Spleen (tissue), 11 donors: Measurements from ENCODE around the gene SIN3B. TPM values are rescaled to one million over a fixed set of nuclear protein-coding genes. Genes with fewer than 3 reads are reported as not detected.

Experiments used
- DNase-seq: peaks from one replicate; pipeline ENCODE4 v3.0.0-alpha.2; 2020
- H3K27ac ChIP-seq, 8 donors: fragments of 200-600 bp; sonication (generic) in 7 of 8; 1 replicate in 4 of 8; 2 replicates in 4 of 8; pipeline versions ENCODE4 v1.5.0 to v1.8.0; 2016 to 2021; ENCODE audit warnings: inconsistent platforms in 4 of 8, mild to moderate bottlenecking in 4 of 8, moderate library complexity in 1 of 8
- H3K27me3 ChIP-seq, 7 donors: fragments of 200-600 bp; sonication (generic) in 6 of 7; replicated peaks in 1 of 7; 1 replicate in 4 of 7; 2 replicates in 3 of 7; pipeline versions ENCODE4 v1.5.0 to v1.8.0; 2016 to 2021; ENCODE audit warnings: inconsistent platforms in 3 of 7, mild to moderate bottlenecking in 1 of 7
- H3K36me3 ChIP-seq, 6 donors: fragments of 200-600 bp; sonication (generic) in 5 of 6; 1 replicate in 4 of 6; 2 replicates in 2 of 6; pipeline versions ENCODE4 v1.5.0 to v1.8.0; 2016 to 2021; ENCODE audit warnings: inconsistent platforms in 2 of 6
- H3K4me1 ChIP-seq, 6 donors: fragments of 200-600 bp; sonication (generic) in 5 of 6; 1 replicate in 3 of 6; 2 replicates in 3 of 6; pipeline versions ENCODE4 v1.5.0 to v1.8.0; 2016 to 2021; ENCODE audit warnings: inconsistent platforms in 3 of 6
- H3K4me3 ChIP-seq, 8 donors: fragments of 200-600 bp; sonication (generic) in 7 of 8; 1 replicate in 4 of 8; 2 replicates in 4 of 8; pipeline versions ENCODE4 v1.5.0 to v1.8.0; 2016 to 2021; ENCODE audit warnings: inconsistent platforms in 4 of 8, mild to moderate bottlenecking in 4 of 8, moderate library complexity in 2 of 8
- H3K9me3 ChIP-seq, 8 donors: fragments of 200-600 bp; sonication (generic) in 7 of 8; 1 replicate in 4 of 8; 2 replicates in 4 of 8; pipeline versions ENCODE4 v1.5.0 to v1.8.0; 2016 to 2021; ENCODE audit warnings: inconsistent platforms in 4 of 8
- POLR2A ChIP-seq, 3 donors: fragments of 450-650 bp; IDR thresholded peaks; one replicate each; pipeline ENCODE4 v1.5.1; 2017; ENCODE audit warnings: antibody characterized with exemption in 3 of 3, mild to moderate bottlenecking in 1 of 3
- POLR2AphosphoS5 ChIP-seq, 3 donors: sonication (generic); formaldehyde crosslinking; IDR thresholded peaks; one replicate each; pipeline ENCODE4 v1.5.1; 2017; ENCODE audit warnings: antibody characterized with exemption in 3 of 3
- WGBS, 5 donors: extraction: QIAGEN DNeasy Blood & Tissue Kit in 3 of 5; methylation state at CpG; one replicate each; pipeline versions ENCODE4 v1.1.5 to v1.1.7; 2013 to 2018; 5-methylcytosine and 5-hydroxymethylcytosine counted together
- intact Hi-C: fragments of 100-400 bp; cut with DNase I; formaldehyde crosslinking; loops from one replicate; pipeline ENCODE4 v1.15.0; 2023; ENCODE audit warnings: low total_unique reads
- polyA plus RNA-seq, 3 donors: library from polyadenylated mRNA; stranded (reverse); fragments of 200-250 nt; gene quantifications; one replicate each; pipeline ENCODE4 v1.2.1, GENCODE V29; 2013
- total RNA-seq, 7 donors: library from RNA; depleted of rRNA in 3 of 7; stranded (reverse); fragments of >200 nt in 3 of 7; fragmentation: NEBNext Ultra II Directional in 4 of 7; extraction: Animal tissue kit (Norgen Biotek cat#: 25700) in 4 of 7; gene quantifications; one replicate each; pipeline versions ENCODE4 v1.1.0 to v1.2.1, GENCODE V29; 2016 to 2021
- TF ChIP-seq, protein P1 (sequence below), 11 experiments: fragments of 200-600 bp in 7 of 11; fragments of 450-650 bp in 4 of 11; sonication (generic) in 4 of 11; IDR thresholded peaks in 8 of 11; conservative IDR thresholded peaks in 3 of 11; 1 replicate in 7 of 11; 2 replicates in 4 of 11; pipeline versions ENCODE4 v1.4.0 to v1.8.0; 2016 to 2021; ENCODE audit warnings: antibody characterized with exemption in 11 of 11, inconsistent platforms in 4 of 11, mild to moderate bottlenecking in 1 of 11
- donor health status: healthy with polysubstance abuse.
- donor health status: DM: no; HTN: no; CAD: no; lungs with moderate emphysema.
- donor health status: DM: no; HTN: no; CAD: no.
- donor health status: Bipolar disorder and iron deficiency.
- donor health status: healthy.
- donor health status: DM: no; HTN: no; CAD: no.
- donor health status: DM: yes; HTN: yes; CAD: no.

The SIN3B gene
- total and polyA plus RNA-seq, 10 donors: 14.6 to 107 (median 67.6) TPM

DNA sequence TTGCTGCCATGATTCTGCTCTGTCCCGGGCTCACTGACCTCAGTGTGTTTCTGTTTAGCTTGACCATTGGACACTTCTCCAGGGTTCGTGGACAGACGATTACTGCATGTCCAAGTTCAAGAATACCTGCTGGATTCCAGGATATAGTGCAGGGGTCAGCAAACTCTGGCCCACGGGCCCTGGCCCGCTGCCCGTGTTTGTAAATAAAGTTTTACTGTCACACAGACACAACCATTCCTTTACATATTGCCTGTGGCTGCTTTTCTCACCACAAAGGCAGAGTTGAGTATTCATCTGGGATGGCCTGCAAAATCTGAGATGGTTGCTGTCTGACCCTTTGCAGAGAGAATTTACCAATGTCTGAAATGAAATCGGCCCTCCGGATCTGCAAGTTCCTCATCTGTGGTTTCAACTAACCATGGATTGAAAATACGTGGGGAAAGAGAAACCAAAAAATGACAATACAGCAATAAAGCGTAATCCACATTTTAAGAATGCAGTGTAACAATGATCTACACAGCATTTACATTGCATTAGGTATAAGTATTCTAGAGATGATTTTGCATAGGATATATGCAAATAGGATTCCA lies 33.7 kb downstream of the SIN3B start:
- TF ChIP-seq POLR2A (IDR thresholded peaks at IDR 0.05) (no peak), POLR2AphosphoS5 (IDR thresholded peaks at IDR 0.05) (no peak)
- TF ChIP-seq, protein P1, sequence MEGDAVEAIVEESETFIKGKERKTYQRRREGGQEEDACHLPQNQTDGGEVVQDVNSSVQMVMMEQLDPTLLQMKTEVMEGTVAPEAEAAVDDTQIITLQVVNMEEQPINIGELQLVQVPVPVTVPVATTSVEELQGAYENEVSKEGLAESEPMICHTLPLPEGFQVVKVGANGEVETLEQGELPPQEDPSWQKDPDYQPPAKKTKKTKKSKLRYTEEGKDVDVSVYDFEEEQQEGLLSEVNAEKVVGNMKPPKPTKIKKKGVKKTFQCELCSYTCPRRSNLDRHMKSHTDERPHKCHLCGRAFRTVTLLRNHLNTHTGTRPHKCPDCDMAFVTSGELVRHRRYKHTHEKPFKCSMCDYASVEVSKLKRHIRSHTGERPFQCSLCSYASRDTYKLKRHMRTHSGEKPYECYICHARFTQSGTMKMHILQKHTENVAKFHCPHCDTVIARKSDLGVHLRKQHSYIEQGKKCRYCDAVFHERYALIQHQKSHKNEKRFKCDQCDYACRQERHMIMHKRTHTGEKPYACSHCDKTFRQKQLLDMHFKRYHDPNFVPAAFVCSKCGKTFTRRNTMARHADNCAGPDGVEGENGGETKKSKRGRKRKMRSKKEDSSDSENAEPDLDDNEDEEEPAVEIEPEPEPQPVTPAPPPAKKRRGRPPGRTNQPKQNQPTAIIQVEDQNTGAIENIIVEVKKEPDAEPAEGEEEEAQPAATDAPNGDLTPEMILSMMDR (IDR thresholded peaks at IDR 0.05 in 8 of 11, conservative IDR thresholded peaks at IDR 0.05 in 3 of 11): no peak
- WGBS, 5 donors: 63 to 74% (median 71%) methylated on average over 10 of the region's 10 CpGs
- intact Hi-C loops: no loop called here
- Histone ChIP-seq H3K4me3 (peak overlapping the region in 1 of 8 donors; percentile 5), H3K9me3 (no peaks in the 10 kb centered on the region), H3K36me3 (peaks cover 3 to 95% (median 64%) of the 10 kb centered on the region in 6 donors), H3K27me3 (no peaks in the 10 kb centered on the region), H3K27ac (peak overlapping the region in 5 of 8 donors; percentile 15 to 61 (median 41)), H3K4me1 (peaks cover 0 to 21% (median 6%) of the 10 kb centered on the region in 6 donors)
- DNase-seq: no peak

DNA sequence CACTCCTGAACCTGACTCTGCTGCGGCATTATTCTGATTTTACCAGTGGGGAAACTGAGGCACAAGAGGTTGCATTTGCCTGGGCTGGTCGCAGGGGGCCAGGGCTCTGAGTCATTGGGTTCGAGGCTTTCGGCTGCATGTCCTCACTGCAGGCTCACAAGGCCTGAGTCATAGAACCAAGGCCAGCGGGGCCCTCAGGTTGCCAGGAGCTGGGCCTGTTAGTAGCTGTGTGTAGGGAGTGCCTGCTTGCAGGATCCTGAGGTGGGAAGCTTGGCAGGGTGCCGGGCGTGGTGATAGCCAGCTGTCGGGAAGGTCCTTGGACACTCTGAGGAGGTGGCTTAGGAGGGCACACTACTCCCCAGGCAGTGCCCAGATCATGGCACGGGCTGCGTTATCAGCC lies 38.0 kb downstream of the SIN3B start:
- H3K9me3 ChIP-seq: no peaks in the 10 kb centered on the region
- H3K4me3 ChIP-seq: no peak overlapping the region
- peaks cover 0 to 16% (median 7%) of the 10 kb centered on the region in 6 donors for H3K4me1 ChIP-seq
- intact Hi-C loops: no loop called here
- H3K27ac ChIP-seq: no peak overlapping the region
- no peak for TF ChIP-seq POLR2AphosphoS5 (IDR thresholded peaks at IDR 0.05)
- TF ChIP-seq POLR2A (IDR thresholded peaks at IDR 0.05): no peak
- TF ChIP-seq, protein P1 (IDR thresholded peaks at IDR 0.05 in 8 of 11, conservative IDR thresholded peaks at IDR 0.05 in 3 of 11): no peak
- 92 to 100% (median 96%) methylated on average over 7 to 10 of the region's 10 CpGs for WGBS, 5 donors
- peaks cover 3 to 100% (median 92%) of the 10 kb centered on the region in 6 donors for H3K36me3 ChIP-seq
- no peak for DNase-seq
- H3K27me3 ChIP-seq: no peaks in the 10 kb centered on the region

DNA sequence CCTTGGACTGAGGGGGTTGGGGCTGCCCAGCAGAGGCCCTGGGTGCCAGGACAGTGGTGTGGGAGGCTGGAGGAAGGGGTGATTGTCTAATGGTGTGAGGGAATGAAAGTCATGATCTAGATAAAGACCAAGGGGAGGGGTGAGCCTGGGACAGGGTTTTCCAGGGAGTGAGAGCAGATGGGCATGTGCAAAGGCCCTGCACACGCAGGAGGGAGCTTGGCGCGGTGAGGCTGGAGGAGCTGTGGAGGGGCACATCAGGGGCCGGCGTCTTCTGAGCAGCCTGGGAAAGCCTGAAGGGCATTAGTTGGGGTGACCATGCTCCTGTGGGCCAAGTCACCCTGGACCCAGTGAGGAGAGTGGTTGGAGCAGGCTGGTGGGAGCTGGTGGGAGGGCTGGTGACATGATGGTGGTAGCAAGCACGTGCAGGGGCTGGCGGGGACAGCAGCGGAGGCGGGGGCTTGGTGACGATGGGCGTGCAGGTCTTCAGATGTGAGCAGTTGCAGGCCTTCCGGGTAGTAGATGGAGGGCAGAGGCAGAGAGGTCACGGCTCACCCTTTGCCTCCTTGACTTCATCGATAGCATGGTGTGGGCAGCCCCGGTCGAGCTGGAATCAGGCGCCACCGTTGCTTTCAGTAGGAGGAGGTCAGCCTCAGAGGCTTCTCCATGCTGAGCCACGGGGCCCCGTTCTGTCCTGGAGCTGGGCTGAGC lies 39.4 kb downstream of the SIN3B start:
- no peak overlapping the region for H3K27ac ChIP-seq
- DNase-seq: no peak
- H3K9me3 ChIP-seq: no peaks in the 10 kb centered on the region
- intact Hi-C loops: no loop called here
- H3K36me3 ChIP-seq: peaks cover 3 to 100% (median 91%) of the 10 kb centered on the region in 6 donors
- 92 to 98% (median 95%) methylated on average over 17 to 20 of the region's 20 CpGs for WGBS, 5 donors
- H3K27me3 ChIP-seq: no peaks in the 10 kb centered on the region
- peaks cover 0 to 10% (median 1%) of the 10 kb centered on the region in 6 donors for H3K4me1 ChIP-seq
- H3K4me3 ChIP-seq: no peak overlapping the region
- TF ChIP-seq, protein P1 (IDR thresholded peaks at IDR 0.05 in 8 of 11, conservative IDR thresholded peaks at IDR 0.05 in 3 of 11): no peak
- TF ChIP-seq POLR2A (IDR thresholded peaks at IDR 0.05): no peak
- TF ChIP-seq POLR2AphosphoS5 (IDR thresholded peaks at IDR 0.05): no peak

DNA sequence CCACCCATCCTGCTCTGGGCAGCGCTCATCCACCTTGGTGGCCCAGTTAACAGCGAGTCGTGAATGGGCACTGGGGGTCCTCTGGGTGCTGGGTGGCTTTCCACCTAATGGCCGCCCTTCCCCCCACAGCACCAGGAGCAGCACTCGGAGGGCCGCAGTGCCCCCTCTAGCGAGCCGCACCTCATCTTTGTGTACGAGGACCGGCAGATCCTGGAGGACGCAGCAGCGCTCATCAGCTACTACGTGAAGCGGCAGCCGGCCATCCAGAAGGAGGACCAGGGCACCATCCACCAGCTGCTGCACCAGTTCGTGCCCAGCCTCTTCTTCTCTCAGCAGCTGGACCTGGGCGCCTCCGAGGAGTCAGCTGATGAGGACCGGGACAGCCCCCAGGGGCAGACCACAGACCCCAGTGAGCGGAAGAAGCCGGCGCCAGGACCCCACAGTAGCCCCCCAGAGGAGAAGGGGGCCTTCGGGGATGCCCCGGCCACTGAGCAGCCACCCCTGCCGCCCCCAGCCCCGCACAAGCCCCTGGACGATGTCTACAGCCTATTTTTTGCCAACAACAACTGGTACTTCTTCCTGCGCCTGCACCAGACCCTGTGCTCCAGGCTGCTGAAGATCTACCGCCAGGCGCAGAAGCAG lies 40.3 kb downstream of the SIN3B start:
- H3K9me3 ChIP-seq: no peaks in the 10 kb centered on the region
- TF ChIP-seq POLR2AphosphoS5 (IDR thresholded peaks at IDR 0.05): no peak
- TF ChIP-seq POLR2A (IDR thresholded peaks at IDR 0.05): no peak
- TF ChIP-seq, protein P1 (IDR thresholded peaks at IDR 0.05 in 8 of 11, conservative IDR thresholded peaks at IDR 0.05 in 3 of 11): no peak
- no peaks in the 10 kb centered on the region for H3K27me3 ChIP-seq
- peaks cover 0 to 14% (median 2%) of the 10 kb centered on the region in 6 donors for H3K4me1 ChIP-seq
- 95 to 98% (median 98%) methylated on average over 25 to 30 of the region's 30 CpGs for WGBS, 5 donors
- intact Hi-C loops: no loop called here
- DNase-seq: no peak
- no peak overlapping the region for H3K27ac ChIP-seq
- H3K36me3 ChIP-seq: peaks cover 3 to 96% (median 84%) of the 10 kb centered on the region in 6 donors
- no peak overlapping the region for H3K4me3 ChIP-seq
